ENCODE data around the gene RET. TPM values are rescaled to one million over a fixed set of nuclear protein-coding genes. Genes with fewer than 3 reads are reported as not detected.

The RET gene
- total RNA-seq, 1 experiment from 2014 or later = 0.15 TPM

DNA sequence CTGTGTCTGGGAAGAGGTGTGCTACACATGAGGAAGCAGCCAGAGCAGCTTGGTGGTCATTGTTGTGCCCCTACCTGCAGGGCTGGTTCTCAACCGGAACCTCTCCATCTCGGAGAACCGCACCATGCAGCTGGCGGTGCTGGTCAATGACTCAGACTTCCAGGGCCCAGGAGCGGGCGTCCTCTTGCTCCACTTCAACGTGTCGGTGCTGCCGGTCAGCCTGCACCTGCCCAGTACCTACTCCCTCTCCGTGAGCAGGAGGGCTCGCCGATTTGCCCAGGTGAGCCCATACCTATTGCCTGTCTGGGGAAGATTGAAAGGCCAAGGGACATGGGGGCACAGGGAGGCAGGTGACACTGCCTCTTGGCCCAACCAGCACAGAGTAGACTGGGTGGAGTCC is 32.1 kb downstream of the RET start:
- no peak for DNase-seq (ENCODE audit: low read depth)

DNA sequence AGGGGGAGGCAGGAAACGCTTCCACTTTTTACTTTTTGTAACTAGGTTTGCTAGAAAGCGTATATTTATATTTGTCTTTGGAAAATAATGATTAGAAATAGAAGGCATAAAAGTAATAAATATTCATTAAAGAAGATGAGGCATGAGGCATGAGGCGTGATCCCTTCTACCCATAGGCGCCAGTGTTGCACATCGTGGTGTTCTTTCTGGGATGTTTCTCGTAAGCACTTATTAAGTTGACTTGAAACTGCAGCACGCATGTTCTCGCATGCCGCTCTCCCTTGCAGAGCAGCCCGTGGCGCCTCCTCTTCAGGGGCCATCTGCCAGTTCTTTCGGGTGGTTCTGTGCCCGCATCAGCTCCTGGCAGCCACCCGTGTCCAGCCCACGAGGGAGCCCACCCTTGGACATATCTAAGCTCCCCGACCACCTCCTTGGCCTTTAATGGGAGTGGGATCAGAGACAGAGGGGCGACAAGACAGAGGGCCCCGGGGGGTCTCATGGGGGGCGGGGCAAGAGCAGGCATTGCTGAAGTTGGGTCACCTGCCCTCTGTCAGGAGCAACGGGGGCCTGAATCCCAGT is 32.9 kb downstream of the RET start:
- DNase-seq (ENCODE audit: low read depth) = no peak

DNA sequence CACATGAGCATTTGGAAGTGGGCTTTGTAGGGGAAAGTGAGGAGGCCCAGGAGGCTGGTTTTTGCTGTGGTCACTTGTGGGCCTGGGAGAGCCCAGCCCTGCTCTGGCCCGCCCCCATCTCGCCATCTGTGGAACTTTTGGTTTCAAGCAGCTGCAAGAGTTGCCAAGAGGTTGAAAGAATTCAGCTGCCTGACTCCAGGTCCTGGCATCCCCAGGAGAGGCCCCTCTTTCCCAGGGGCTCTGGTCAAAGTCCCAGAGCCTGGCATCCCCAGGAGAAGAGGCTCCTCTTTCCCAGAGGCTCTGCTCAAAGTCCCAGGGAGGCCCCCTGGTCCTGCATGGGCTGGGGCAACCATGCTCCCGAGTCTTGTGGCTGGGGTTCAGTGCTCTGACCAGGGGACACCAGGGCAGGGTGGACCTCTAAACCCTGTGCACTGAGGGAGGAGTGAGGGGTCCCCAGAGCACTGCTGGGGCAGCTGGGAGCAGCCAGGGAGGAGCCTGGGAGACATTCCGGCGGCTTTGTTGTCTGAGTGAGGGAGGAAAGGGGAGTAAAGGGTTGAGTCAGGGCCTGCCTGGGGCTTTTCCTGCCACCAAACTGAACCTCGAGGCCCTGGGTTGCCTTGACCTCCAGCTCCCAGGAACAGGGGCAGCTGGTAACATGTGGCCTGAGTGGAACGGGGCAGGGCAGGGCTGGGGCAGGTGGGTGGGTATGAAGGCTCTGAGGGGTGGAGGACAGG is 33.6 kb downstream of the RET start:
- DNase-seq (ENCODE audit: low read depth) = peak; percentile 55

DNA sequence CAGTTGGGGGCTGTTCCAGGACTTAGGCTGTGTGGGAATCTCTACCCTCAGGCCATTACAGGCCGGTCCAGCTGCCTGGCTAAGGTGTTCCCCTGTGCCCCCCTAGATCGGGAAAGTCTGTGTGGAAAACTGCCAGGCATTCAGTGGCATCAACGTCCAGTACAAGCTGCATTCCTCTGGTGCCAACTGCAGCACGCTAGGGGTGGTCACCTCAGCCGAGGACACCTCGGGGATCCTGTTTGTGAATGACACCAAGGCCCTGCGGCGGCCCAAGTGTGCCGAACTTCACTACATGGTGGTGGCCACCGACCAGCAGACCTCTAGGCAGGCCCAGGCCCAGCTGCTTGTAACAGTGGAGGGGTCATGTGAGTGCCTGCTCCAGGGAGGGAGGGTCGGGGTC is 34.2 kb downstream of the RET start:
- no peak for DNase-seq (ENCODE audit: low read depth)

DNA sequence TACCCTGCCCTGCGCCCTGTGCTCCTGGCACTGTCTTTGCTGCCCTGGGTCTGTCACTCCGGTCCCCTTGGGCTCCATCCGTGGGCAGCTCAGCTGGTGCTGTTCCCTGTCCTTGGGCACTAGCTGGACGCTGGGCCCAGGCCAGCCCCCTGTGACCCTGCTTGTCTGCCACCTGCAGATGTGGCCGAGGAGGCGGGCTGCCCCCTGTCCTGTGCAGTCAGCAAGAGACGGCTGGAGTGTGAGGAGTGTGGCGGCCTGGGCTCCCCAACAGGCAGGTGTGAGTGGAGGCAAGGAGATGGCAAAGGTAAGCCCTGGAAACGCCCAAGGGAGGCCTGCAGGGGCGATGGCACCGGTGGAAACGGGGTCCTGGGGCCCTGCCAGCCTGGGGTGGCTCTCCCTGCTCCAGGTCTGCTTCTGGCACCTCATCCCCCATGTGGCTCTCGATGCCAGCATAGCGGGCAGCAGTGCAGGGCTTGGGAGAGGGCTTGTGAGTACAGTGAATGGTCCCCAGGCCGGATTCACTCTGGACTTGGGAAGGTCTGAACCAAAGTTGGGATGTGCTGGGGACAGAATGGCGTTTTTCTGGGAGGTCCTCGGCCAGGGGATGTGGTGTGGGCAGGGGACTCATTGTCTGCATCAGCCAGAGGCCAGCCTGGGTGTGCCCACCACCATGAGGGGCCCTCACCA is 35.2 kb downstream of the RET start:
- no peak for DNase-seq (ENCODE audit: low read depth)

DNA sequence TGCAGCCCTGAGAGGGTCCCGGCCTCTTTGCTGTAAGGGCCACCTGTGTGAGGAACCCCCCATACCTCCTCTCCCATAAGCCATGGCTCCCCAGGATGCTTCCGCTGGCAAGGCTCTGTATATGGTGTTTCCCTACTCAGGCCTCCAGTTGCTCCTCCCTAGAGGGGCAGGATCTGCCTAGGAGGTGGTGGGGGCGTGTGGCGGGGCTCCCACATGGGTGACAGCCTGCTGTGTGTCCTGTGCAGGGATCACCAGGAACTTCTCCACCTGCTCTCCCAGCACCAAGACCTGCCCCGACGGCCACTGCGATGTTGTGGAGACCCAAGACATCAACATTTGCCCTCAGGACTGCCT is 35.7 kb downstream of the RET start:
- no peak for DNase-seq (ENCODE audit: low read depth)

DNA sequence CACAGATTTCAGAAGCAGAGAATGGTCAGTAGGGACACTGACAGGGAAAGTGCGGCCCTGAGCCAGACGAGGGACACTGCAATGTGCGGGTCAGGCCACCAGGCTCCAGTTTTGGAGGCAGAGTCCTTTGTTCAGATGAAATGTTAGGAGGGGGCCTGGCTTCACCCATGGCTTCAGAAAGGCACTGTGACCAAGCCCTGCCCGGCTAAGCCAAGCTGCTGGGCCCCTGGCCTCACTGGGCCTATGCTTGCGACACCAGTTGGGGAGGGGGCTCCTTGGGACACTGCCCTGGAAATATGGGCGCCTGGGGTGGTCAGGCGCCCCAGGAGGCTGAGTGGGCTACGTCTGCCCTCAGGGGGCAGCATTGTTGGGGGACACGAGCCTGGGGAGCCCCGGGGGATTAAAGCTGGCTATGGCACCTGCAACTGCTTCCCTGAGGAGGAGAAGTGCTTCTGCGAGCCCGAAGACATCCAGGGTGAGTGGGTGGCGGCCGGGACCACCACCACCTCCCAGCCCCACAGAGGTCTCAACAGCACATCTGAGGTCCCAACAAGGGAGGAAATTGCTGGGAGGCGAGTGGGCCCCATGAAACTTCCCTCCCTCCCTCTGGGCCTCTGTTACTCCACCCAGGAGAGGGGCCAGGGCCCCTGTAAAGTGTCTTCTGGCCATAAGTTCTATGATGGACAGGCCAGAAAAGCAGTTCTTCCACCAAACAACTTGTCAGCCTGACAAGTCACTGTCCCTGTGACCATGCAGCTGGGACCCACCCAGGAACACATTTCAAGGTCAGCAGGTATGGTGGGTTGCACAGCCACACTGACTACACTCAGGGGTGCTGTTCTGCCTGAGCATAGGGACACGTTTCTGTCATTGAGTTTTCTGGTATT is 36.6 kb downstream of the RET start:
- no peak for DNase-seq (ENCODE audit: low read depth)

DNA sequence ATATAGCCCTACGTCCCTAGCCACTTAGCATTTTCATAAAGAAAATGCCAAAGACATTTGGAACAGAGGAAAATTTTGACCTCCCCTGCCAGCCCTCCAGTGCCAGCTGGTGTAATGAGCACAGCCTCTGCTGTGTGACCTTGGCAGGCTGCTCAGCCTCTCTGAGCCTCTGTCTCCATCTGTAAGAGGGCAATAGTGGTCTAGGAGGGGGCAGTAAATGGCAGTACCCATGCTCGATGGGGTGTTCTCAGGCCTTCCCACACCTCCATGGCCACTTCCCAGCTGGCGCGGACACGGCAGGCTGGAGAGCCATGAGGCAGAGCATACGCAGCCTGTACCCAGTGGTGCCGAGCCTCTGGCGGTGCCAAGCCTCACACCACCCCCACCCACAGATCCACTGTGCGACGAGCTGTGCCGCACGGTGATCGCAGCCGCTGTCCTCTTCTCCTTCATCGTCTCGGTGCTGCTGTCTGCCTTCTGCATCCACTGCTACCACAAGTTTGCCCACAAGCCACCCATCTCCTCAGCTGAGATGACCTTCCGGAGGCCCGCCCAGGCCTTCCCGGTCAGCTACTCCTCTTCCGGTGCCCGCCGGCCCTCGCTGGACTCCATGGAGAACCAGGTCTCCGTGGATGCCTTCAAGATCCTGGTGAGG is 37.3 kb downstream of the RET start:
- DNase-seq (ENCODE audit: low read depth) = no peak

DNA sequence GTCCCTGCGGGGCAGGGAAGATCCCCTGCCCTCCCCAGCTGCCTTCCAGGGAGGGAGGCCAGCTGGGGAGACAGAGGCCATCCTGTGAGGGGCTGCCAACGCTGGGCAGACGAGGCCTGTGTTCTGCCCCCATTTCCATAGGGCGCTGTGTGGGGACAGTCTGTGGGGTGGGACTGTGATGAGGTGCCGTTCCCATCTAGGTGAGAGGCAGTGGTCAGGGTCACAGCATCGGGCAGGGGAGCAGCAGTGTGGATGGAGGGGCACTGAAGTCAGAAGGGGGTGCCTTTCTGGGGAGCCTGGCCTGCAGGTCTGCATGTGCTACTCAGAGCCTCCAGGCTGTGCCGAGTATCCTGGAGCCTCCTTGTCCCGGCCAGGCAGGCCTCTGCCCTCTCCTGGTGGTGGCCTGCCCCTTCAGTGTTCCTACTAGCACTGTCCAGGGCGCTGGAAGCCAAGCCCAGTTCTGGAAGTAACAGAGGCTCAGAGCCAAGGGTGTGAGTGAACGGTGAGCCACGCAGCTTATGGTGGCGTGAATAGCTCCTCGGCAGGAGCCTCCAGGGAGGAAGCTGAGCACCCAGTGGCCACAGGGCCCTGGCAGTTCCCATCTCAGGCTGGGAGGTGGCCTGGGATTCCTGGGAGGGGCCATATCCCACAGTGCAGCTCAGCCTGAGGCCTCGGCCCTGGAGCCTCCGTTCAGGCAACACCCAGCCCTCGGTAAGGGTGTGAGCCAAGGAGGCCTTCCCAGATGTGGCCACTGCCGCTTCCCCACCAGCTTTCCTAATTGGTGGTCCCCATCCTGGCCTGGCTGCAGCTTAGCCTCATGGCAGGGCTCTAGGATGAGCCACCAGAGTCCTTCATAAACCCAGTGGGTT is 38.1 kb downstream of the RET start:
- DNase-seq (ENCODE audit: low read depth) = peak; percentile 34

DNA sequence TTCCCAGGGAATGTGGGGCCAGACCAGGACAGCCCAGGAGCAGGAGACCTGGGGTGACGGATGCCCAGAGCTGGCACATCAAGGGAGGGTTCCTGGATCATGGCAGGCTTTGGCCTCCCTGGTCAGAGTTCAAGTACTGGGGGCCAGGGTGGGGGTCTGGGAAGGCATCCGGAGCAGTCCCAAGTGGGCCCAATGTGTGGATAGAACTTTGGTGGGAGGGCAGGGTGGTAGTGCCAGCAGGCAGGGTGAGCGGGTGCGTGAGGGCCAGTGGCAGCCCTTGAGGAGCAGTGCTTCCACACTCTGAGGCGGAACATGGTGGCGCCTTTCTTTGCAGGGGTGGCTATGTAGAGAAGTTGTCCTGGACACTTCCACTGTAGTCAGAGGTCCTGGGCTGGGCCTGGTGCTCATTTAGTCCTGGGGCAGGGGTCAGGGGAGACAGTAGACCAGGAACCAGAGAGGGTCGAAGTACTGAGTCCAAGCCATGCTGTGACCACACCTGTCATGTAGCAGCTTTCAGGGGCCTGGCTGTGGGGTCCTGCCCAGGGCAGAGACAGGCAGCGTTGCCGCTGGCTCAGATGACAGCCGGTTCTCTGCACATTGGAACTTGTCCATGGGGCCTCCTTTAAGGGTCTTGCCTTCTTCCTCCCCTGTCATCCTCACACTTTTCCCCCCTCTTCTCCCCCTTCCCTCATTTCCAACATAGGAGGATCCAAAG is 39.2 kb downstream of the RET start:
- no peak for DNase-seq (ENCODE audit: low read depth)

DNA sequence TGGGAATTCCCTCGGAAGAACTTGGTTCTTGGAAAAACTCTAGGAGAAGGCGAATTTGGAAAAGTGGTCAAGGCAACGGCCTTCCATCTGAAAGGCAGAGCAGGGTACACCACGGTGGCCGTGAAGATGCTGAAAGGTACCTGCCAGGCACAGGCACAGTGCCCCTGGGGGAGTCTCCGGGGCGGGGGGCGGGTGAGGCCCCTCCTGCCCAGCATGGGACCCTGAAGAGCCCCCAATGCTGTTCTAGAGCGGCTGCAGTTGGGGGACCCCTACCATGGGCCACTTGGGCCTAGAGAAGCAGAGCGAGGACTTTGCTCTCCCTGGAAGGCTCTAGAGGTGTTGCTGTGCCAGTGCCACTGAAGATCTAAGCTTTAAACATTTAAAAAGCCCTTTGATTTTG is 39.7 kb downstream of the RET start:
- DNase-seq (ENCODE audit: low read depth) = no peak

DNA sequence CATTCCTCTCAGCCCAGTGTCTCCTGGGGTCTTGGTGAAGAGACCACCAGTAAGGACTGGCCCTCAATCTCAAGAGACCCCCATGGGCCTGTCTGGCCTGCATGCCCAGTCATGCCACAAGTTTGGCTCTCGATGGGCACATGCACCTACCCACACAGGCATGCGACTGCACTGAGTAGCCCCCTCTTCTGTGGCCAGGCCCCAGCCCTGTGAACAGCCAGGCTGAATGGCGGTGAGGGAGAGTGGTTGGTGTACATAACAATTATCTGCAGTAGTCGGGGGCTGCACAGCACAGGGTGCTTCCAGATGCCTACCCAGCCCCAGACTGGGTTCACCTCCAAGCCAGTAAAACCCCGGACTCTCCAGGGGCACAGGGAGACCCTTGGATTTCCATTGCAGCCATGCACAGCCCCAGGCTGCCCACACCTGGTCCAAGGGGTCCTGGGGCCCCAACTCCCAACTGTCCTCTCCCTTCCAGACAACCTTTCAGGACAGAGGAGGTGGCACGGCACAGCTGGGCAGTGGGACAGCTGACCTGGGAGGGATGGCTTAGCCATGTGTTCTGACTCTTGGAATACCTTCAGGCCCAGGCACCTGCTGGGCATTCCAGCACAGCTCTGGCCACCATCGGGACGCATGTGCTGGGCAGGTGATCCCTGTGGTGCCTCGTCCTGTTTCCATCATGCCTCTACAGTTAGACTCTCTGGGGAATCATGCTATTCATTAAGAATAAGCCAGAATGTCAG is 40.3 kb downstream of the RET start:
- no peak for DNase-seq (ENCODE audit: low read depth)

DNA sequence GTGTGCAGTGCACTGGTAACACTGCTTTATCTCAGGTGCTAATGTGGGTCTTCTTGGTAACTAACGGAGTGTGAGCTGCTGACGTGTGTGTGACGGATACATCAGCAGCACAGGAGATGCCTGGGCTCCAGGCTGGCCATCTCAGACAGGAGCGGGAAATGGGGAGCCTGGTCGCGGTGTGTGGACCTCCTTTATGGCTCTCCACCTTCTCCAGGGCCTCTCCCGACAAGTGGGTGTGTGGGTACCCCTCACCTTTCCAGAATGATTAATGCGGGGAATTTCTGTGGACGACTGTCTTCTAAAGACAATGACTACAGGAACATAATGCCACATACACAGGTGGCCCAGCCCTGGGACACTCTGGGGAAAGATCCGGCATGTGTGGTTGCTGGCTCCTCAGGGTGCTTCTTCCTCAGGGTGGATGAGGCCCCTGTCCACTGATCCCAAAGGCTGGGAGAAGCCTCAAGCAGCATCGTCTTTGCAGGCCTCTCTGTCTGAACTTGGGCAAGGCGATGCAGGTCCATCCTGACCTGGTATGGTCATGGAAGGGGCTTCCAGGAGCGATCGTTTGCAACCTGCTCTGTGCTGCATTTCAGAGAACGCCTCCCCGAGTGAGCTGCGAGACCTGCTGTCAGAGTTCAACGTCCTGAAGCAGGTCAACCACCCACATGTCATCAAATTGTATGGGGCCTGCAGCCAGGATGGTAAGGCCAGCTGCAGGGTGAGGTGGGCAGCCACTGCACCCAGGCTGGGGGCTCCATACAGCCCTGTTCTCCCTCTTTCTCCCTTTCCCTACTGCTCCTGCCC is 41.1 kb downstream of the RET start:
- DNase-seq (ENCODE audit: low read depth) = no peak

DNA sequence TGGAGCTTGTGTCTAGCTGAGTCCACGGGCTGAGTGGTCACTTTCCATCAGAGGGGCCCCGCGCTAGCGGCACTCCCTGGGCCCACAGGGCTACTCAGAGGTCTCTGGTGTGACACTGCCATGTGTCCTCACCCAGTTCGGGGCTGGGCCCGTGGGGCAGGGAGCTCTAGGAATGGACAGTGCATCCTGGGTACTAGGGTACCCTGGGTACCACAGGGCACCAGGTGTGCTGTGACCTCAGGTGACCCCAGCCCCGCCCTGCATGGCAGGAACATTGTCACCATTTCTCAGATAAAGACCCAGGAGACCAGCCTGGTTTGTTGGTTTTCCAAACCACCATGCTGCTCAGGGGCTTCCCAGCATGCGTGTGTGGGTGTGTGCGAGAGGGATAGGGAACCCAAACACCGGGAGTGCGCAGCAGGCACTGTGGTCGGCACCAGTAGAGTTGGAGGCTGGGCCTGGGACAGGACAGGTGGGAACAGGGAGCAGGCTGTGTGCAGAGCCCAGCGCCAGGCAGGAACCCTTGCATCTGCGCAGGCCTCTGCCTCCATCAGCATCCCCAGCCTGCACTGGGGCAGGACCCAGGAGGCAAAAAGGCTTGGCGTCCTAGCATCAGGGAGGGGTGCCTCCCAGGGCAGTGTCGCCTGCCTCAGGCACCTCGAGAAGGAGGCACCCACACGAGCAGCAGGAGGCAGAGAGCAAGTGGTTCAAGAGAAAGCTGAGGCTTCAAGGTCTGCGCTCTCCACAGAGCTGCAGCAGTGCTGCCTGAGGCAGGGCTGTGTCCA is 42.0 kb downstream of the RET start:
- no peak for DNase-seq (ENCODE audit: low read depth)

DNA sequence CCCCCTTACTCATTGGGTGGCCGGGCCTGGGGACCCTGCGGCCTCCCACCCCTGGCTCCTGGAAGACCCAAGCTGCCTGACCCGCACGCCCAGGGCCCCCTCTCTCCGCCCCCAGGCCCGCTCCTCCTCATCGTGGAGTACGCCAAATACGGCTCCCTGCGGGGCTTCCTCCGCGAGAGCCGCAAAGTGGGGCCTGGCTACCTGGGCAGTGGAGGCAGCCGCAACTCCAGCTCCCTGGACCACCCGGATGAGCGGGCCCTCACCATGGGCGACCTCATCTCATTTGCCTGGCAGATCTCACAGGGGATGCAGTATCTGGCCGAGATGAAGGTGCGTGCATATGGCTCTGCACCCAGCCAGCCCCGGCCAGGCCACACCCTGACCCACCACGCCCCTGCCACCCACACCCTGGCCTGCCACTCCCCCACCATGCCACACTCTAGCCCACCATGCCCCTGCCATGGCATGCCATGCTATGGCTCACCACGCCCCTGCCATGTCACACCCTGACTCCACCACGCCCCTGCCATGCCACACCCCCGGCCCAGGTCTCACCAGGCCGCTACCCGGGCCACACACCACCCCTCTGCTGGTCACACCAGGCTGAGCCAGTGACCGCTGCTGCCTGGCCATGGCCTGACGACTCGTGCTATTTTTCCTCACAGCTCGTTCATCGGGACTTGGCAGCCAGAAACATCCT is 42.7 kb downstream of the RET start:
- no peak for DNase-seq (ENCODE audit: low read depth)

DNA sequence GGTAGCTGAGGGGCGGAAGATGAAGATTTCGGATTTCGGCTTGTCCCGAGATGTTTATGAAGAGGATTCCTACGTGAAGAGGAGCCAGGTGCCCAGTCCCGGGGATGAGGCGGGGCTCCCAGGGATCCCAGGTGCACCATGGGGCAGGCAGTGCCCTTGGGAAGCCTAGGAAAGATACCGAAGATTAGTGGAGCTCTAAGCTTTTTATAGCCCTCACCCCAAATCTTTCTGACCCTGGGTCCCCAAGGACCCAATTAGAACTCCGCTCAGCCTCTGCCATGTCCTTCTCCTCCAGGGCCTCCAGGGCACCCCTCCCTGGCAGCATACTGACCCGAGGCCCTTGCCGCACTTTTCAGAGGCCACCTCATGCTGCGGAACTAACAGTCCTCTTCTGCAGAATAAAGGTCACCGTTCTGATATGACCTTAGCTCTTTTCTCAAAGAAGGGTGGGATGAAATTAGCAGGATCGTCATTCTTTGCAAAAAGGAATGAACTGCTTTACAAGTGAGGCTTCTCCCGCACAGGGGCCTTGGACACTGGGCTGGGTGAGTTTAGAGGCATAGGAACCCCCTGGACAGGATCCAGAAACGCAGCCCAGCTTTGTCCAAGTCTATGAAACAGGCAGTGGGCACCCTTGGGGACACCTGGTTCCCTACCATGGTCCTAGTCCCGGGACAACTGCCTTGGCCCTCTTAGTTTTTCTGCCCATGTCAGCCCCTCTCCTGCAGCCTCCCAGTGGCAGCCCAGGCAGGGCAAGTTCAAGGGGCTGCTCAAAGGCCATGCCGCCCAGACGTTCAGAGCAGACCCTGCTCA is 43.5 kb downstream of the RET start:
- DNase-seq (ENCODE audit: low read depth) = no peak

Measured in M059J (cell line).